Right atrium auricular region (tissue), 2 donors: ENCODE data around the gene PIGU. TPM values are rescaled to one million over a fixed set of nuclear protein-coding genes. Genes with fewer than 3 reads are reported as not detected.

Experiments used
- DNase-seq: peaks from one replicate; pipeline ENCODE4 v3.0.0-alpha.2; 2019; ENCODE audit warnings: low spot score
- H3K27ac ChIP-seq, 2 donors: fragments of 200-600 bp; sonication (generic); 1 replicate in 1 of 2; 2 replicates in 1 of 2; pipeline ENCODE4 v1.5.1; 2016 to 2019
- H3K27me3 ChIP-seq, 2 donors: fragments of 200-600 bp; sonication (generic); one replicate each; pipeline versions ENCODE4 v1.5.1 to v1.6.0; 2017 to 2019
- H3K36me3 ChIP-seq: fragments of 200-600 bp; sonication (generic); one replicate; pipeline ENCODE4 v1.5.1; 2016
- H3K4me1 ChIP-seq, 2 donors: fragments of 200-600 bp; sonication (generic); one replicate each; pipeline versions ENCODE4 v1.5.1 to v1.6.0; 2017 to 2019
- H3K4me3 ChIP-seq, 2 donors: fragments of 200-600 bp; sonication (generic); 1 replicate in 1 of 2; 2 replicates in 1 of 2; pipeline ENCODE4 v1.5.1; 2017 to 2019; ENCODE audit warnings: mild to moderate bottlenecking in 1 of 2, moderate library complexity in 1 of 2
- H3K9me3 ChIP-seq, 2 donors: fragments of 200-600 bp; sonication (generic); one replicate each; pipeline ENCODE4 v1.5.1; 2019
- total RNA-seq, 2 donors: library from RNA; depleted of rRNA; stranded (reverse); fragments of >200 nt; gene quantifications; one replicate each; pipeline ENCODE4 v1.1.0, GENCODE V29; 2016
- TF ChIP-seq, protein P1 (sequence below), 2 donors: fragments of 200-600 bp; sonication (generic); IDR thresholded peaks; one replicate each; pipeline ENCODE4 v1.5.1; 2019; ENCODE audit warnings: antibody characterized with exemption in 2 of 2

Gene PIGU
- total RNA-seq, 2 donors from 2014 or later = 16.6 to 17.7 TPM

DNA sequence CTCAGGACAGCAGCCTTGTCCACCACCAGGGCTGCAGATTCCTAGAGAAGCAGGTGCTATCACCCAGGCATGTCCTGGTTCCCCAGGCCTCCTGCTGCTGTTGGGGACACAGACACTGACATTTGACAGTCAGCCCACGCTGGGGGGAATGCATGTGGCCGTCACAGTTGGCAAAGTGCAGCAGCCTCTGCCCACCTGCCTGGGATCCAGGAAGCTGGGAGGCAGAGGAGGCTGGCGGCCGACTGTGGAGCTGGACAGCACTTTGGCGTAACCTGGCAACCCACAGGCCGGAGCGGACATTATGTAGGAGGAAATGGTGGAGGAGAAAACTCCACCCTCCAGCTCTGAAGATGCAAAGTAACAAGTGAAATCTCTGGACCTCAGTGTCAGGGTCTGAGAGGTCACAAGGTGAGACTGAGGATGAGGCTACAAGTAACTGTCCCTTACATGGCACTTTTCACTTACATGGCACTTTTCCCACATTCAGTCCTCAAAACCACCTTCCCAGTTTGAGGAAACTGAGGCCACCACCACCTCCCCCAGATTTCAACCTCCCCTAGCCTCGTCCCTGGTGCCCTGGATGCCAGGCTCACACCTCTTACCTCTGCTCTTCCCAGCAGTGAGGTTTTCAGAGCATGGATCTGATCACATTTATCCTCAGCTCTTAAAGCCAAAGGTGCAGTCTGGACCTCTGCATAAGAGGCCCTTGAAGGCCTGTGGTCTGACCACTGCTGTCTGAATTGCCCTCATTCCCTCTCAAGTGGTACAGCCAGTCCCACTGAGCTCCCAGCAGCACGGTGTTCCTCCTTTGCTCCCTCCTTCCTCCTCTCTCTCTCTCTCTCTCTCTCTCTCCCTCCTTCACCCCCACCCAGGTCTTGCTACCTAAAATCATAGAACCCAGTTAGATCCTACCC, 109.7 kb downstream of the PIGU start:
- TF ChIP-seq, protein P1, sequence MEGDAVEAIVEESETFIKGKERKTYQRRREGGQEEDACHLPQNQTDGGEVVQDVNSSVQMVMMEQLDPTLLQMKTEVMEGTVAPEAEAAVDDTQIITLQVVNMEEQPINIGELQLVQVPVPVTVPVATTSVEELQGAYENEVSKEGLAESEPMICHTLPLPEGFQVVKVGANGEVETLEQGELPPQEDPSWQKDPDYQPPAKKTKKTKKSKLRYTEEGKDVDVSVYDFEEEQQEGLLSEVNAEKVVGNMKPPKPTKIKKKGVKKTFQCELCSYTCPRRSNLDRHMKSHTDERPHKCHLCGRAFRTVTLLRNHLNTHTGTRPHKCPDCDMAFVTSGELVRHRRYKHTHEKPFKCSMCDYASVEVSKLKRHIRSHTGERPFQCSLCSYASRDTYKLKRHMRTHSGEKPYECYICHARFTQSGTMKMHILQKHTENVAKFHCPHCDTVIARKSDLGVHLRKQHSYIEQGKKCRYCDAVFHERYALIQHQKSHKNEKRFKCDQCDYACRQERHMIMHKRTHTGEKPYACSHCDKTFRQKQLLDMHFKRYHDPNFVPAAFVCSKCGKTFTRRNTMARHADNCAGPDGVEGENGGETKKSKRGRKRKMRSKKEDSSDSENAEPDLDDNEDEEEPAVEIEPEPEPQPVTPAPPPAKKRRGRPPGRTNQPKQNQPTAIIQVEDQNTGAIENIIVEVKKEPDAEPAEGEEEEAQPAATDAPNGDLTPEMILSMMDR (IDR thresholded peaks at IDR 0.05) = no peak
- no peak overlapping the region for H3K4me3 ChIP-seq
- no peaks in the 10 kb centered on the region for H3K4me1 ChIP-seq
- H3K27me3 ChIP-seq = no peaks in the 10 kb centered on the region
- no peak for DNase-seq
- H3K9me3 ChIP-seq = no peaks in the 10 kb centered on the region
- H3K27ac ChIP-seq = no peak overlapping the region
- peaks cover 12% of the 10 kb centered on the region for H3K36me3 ChIP-seq

DNA sequence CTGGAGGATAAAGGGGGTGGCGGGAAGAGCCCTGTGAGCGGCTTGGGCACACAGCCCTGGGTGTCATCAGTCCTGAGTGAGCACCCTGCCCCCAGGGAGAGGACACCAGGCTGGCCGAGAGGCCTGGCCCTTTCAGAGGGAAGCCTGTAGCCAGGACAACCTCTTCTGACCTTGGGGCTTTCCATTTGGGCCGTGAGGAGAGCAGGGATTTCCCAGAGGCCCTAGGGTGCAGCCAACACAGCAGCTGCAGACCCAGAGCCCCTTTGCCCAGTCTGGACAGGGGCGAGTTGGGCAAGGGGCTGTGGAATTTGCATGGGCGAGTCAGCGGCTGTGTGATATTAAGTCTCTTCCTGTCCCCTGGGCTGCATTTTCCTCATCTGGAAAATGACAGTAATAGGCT, 112.1 kb downstream of the PIGU start:
- H3K27ac ChIP-seq = no peak overlapping the region
- H3K4me3 ChIP-seq = no peak overlapping the region
- no peaks in the 10 kb centered on the region for H3K9me3 ChIP-seq
- no peaks in the 10 kb centered on the region for H3K27me3 ChIP-seq
- no peaks in the 10 kb centered on the region for H3K4me1 ChIP-seq
- H3K36me3 ChIP-seq = peaks cover 3% of the 10 kb centered on the region
- TF ChIP-seq, protein P1 (IDR thresholded peaks at IDR 0.05) = no peak
- no peak for DNase-seq

DNA sequence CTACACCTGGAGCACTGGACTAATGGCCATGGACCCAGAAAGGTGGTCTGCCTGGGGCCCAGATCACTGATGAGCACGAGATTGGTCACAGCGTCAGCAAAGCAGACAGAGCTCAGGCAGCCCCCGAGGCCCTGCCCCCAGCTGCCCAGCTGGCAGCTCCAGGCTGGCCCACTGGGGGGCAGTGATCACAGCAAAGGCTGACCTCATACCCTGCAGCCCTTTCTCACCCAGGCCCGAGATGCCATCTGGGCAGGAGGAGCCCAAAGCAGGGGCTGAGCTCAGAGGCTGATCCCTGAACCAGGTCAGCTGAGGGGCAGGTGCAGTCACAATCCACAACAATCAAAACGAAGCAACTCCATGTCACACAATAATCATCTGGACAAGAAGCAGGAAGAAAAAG, 114.3 kb downstream of the PIGU start:
- Histone ChIP-seq H3K4me3 (no peak overlapping the region), H3K27me3 (no peaks in the 10 kb centered on the region), H3K4me1 (peaks cover 0 to 4% of the 10 kb centered on the region in 2 donors), H3K9me3 (no peaks in the 10 kb centered on the region), H3K36me3 (peaks cover 3% of the 10 kb centered on the region), H3K27ac (no peak overlapping the region)
- TF ChIP-seq, protein P1 (IDR thresholded peaks at IDR 0.05) = peak in 1 of 2 donors; percentile 48
- no peak for DNase-seq

DNA sequence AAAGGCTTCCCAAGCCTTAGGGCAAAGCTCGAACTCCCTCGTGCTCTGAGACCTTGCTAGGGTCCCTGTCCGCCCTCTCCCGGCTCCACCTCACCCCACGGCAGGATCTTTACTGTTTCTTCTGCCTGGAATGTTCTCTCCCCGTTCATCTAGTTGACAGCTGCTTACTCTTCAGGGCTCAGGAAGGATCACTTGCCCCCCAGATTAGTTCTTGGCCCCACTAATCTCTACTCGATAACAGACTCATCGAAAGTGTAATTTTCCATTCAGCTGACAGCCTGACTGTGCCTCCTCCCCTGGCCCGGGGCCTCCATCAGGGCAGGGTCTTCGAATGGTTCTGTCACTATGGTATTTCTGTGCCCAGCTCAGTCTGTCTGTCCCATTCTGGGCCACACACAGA, 115.2 kb downstream of the PIGU start:
- no peak for DNase-seq
- H3K9me3 ChIP-seq = no peaks in the 10 kb centered on the region
- H3K36me3 ChIP-seq = peaks cover 3% of the 10 kb centered on the region
- TF ChIP-seq, protein P1 (IDR thresholded peaks at IDR 0.05) = no peak
- H3K27ac ChIP-seq = peak overlapping the region in 1 of 2 donors; percentile 3
- H3K27me3 ChIP-seq = no peaks in the 10 kb centered on the region
- H3K4me1 ChIP-seq = peaks cover 0 to 6% of the 10 kb centered on the region in 2 donors
- no peak overlapping the region for H3K4me3 ChIP-seq

DNA sequence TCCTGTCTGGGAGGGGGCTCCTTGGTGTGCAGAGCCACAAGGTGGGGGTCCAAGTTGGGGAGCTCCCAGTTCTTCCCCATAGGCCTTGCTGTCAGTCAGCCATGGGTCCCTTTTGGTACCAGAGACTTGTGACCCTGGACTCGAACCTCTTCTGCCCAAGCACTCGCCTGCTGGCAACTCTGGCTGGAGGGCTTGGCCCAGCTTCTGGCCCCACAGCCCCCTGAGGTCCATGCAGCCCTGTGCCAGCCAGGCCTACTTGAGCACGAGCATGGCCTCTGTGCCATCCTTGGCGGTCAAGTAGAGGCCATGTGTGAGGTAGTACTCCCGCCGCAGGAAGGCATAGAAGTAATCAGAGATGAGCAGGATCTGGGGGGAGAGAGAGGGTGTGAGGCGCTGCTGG, 116.3 kb downstream of the PIGU start:
- Histone ChIP-seq H3K27ac (no peak overlapping the region), H3K4me1 (peaks cover 0 to 6% of the 10 kb centered on the region in 2 donors), H3K36me3 (peaks cover 3% of the 10 kb centered on the region), H3K27me3 (no peaks in the 10 kb centered on the region), H3K9me3 (no peaks in the 10 kb centered on the region), H3K4me3 (no peak overlapping the region)
- TF ChIP-seq, protein P1 (IDR thresholded peaks at IDR 0.05) = no peak
- DNase-seq = no peak
